WTC11 (cell line): ENCODE data around the gene CACNA1B. TPM values are rescaled to one million over a fixed set of nuclear protein-coding genes. Genes with fewer than 3 reads are reported as not detected.

Experiments used
- ATAC-seq: fragments of 200-7000 bp; cut with Tn5 transposase; 2 replicates; pipeline ENCODE4 v1.10.0; 2021; ENCODE audit warnings: mild to moderate bottlenecking, moderate library complexity
- CTCF ChIA-PET: fragments of 300-600 bp; sonication (Branson Sonifier 250); formaldehyde crosslinking; loops from one replicate; lab custom pipeline; 2021; ENCODE audit warnings: antibody characterized with exemption; lab: Charles Lee
- POLR2A ChIA-PET: fragments of 350-600 bp; sonication (Branson Sonifier 250); formaldehyde crosslinking; loops from one replicate; lab custom pipeline; 2021; ENCODE audit warnings: antibody characterized with exemption; lab: Charles Lee
- DNase-seq: peaks from one replicate; pipeline ENCODE4 v3.0.0; 2021; ENCODE audit warnings: low spot score
- H3K27ac Mint-ChIP-seq: 2 replicates; pipeline ENCODE4 v1.8.0; 2021; ENCODE audit warnings: mixed read lengths
- H3K27me3 Mint-ChIP-seq: 2 replicates; pipeline ENCODE4 v1.8.0; 2021; ENCODE audit warnings: low read depth, mild to moderate bottlenecking, moderate library complexity, mixed read lengths
- H3K36me3 Mint-ChIP-seq: 2 replicates; pipeline ENCODE4 v1.8.0; 2021; ENCODE audit warnings: mixed read lengths
- H3K4me1 Mint-ChIP-seq: 2 replicates; pipeline ENCODE4 v1.8.0; 2022; ENCODE audit warnings: mixed read lengths
- H3K4me3 Mint-ChIP-seq: 2 replicates; pipeline ENCODE4 v1.8.0; 2021; ENCODE audit warnings: mild to moderate bottlenecking, moderate library complexity, mixed read lengths
- H3K9me3 Mint-ChIP-seq: 2 replicates; pipeline ENCODE4 v1.8.0; 2021; ENCODE audit warnings: mixed read lengths
- CBFB ChIP-seq: sonication (generic); formaldehyde crosslinking; IDR thresholded peaks from 2 replicates; pipeline ENCODE4 v1.8.1; 2022; ENCODE audit warnings: mild to moderate bottlenecking, low read depth, missing genetic modification reagents
- ESRRA ChIP-seq: sonication (generic); formaldehyde crosslinking; IDR thresholded peaks from 2 replicates; pipeline ENCODE4 v1.8.1; 2022; ENCODE audit warnings: mild to moderate bottlenecking, missing genetic modification reagents, borderline replicate concordance
- FOXK1 ChIP-seq: sonication (generic); formaldehyde crosslinking; IDR thresholded peaks from 2 replicates; pipeline ENCODE4 v1.8.0; 2022; ENCODE audit warnings: mild to moderate bottlenecking, moderate library complexity, missing genetic modification reagents
- GRHL2 ChIP-seq: fragments of 250-450 bp; sonication (Bioruptor Pico); IDR thresholded peaks from 2 replicates; pipeline ENCODE4 v1.8.0; 2022; ENCODE audit warnings: mild to moderate bottlenecking, moderate library complexity; ENCODE audit not compliant: insufficient replicate concordance, severe bottlenecking
- GTF2I ChIP-seq: fragments of 250-450 bp; sonication (Bioruptor Pico); conservative IDR thresholded peaks from 2 replicates; pipeline ENCODE4 v1.4.0; 2021; ENCODE audit warnings: mild to moderate bottlenecking
- HMGA2 ChIP-seq: fragments of 250-450 bp; sonication (Bioruptor Pico); IDR thresholded peaks from 2 replicates; pipeline ENCODE4 v1.4.0; 2021; ENCODE audit warnings: mild to moderate bottlenecking, moderate library complexity
- MXD4 ChIP-seq: fragments of 250-450 bp; sonication (Bioruptor Pico); IDR thresholded peaks from 2 replicates; pipeline ENCODE4 v1.8.0; 2021; ENCODE audit warnings: mild to moderate bottlenecking, moderate library complexity, borderline replicate concordance
- MYBL2 ChIP-seq: sonication (generic); formaldehyde crosslinking; IDR thresholded peaks from 2 replicates; pipeline ENCODE4 v1.8.1; 2023; ENCODE audit warnings: mild to moderate bottlenecking, moderate library complexity, missing genetic modification reagents
- NFYB ChIP-seq: sonication (generic); formaldehyde crosslinking; conservative IDR thresholded peaks from 2 replicates; pipeline ENCODE4 v1.8.0; 2022; ENCODE audit warnings: low read depth, missing genetic modification reagents
- NR3C1 ChIP-seq: sonication (generic); formaldehyde crosslinking; conservative IDR thresholded peaks from 2 replicates; pipeline ENCODE4 v1.8.1; 2023; ENCODE audit warnings: low read depth, mild to moderate bottlenecking, missing genetic modification reagents
- PRRX2 ChIP-seq: fragments of 250-450 bp; sonication (Bioruptor Pico); IDR thresholded peaks from 2 replicates; pipeline ENCODE4 v1.8.0; 2021; ENCODE audit warnings: mild to moderate bottlenecking
- SOX15 ChIP-seq: fragments of 250-450 bp; sonication (Bioruptor Pico); IDR thresholded peaks from 2 replicates; pipeline ENCODE4 v1.9.0; 2021; ENCODE audit warnings: mild to moderate bottlenecking
- TCF7 ChIP-seq: sonication (generic); formaldehyde crosslinking; IDR thresholded peaks from 2 replicates; pipeline ENCODE4 v1.8.0; 2022; ENCODE audit warnings: mild to moderate bottlenecking, low read depth, missing genetic modification reagents, moderate library complexity
- TEAD4 ChIP-seq: sonication (generic); formaldehyde crosslinking; IDR thresholded peaks from 2 replicates; pipeline ENCODE4 v1.8.0; 2022; ENCODE audit warnings: mild to moderate bottlenecking, missing genetic modification reagents
- ZBTB21 ChIP-seq: sonication (generic); formaldehyde crosslinking; IDR thresholded peaks from 2 replicates; pipeline ENCODE4 v1.8.1; 2023; ENCODE audit warnings: mild to moderate bottlenecking, missing genetic modification reagents, borderline replicate concordance
- ZNF121 ChIP-seq: sonication (generic); formaldehyde crosslinking; IDR thresholded peaks from 2 replicates; pipeline ENCODE4 v1.8.0; 2023; ENCODE audit warnings: missing genetic modification reagents
- total RNA-seq: library from RNA; stranded (reverse); gene quantifications from 3 replicates; pipeline ENCODE4 v1.2.3, GENCODE V29; 2021
- TF ChIP-seq, protein P1 (sequence below): fragments of 250-450 bp; sonication (Bioruptor Pico); IDR thresholded peaks from 2 replicates; pipeline ENCODE4 v1.9.0; 2021; ENCODE audit warnings: moderate library complexity, mild to moderate bottlenecking, inconsistent platforms, borderline replicate concordance
- TF ChIP-seq, protein P2 (sequence below): fragments of 250-450 bp; sonication (Bioruptor Pico); IDR thresholded peaks from 2 replicates; pipeline ENCODE4 v1.8.0; 2021; ENCODE audit warnings: mild to moderate bottlenecking
- TF ChIP-seq, protein P3 (sequence below): fragments of 250-450 bp; sonication (Bioruptor Pico); IDR thresholded peaks from 2 replicates; pipeline ENCODE4 v1.9.0; 2021; ENCODE audit warnings: mild to moderate bottlenecking
- TF ChIP-seq, protein P4 (sequence below): sonication (generic); formaldehyde crosslinking; IDR thresholded peaks from 2 replicates; pipeline ENCODE4 v1.8.0; 2023; ENCODE audit warnings: mild to moderate bottlenecking, missing genetic modification reagents
- TF ChIP-seq, protein P5 (sequence below): fragments of 250-450 bp; sonication (Bioruptor Pico); IDR thresholded peaks from 2 replicates; pipeline ENCODE4 v2.1.2; 2022; ENCODE audit warnings: mild to moderate bottlenecking, moderate library complexity
- TF ChIP-seq, protein P6 (sequence below): fragments of 250-450 bp; sonication (Bioruptor Pico); IDR thresholded peaks from 2 replicates; pipeline ENCODE4 v1.9.0; 2021; ENCODE audit warnings: mild to moderate bottlenecking

Gene CACNA1B
- total RNA-seq, 1 experiment from 2014 or later = 8.4 TPM

DNA sequence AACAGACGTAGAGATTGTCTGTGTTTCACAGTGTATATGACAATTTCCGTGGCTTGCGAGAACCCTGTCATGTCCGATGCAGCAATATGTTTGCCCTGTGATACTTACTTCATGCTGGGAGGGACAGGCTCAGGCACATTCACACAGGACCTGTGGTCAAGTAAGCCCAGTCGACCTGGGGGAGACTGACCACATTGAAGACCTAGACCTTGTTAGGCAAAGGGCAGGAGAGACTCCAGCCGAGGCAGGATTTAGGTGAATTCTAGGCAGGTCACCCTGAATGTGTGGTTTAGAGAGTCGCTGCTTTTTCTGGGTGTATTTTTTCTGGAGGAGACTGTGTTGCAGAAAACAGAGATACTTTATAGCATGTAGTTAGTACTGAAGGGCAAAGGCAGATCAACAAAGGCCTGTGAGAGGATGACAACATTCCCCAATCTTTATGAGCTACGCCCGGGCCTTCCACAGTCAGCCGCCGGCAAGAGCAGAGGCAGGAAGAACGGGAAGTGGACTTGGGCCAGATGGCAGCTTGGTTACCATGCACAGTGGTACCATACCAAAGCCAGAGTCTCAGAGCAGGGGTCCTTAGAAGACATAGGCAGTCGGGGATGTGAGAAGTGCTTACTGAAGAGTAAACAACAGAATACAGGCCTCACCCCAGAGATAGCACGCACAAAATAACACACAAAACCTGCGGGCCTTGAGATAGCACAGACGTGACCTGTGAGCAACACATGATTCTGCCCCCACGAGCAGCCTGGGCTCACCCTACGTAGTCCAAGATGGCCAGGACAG, 220.7 kb downstream of the CACNA1B start:
- H3K4me3 Mint-ChIP-seq = no peak overlapping the region
- ChIA-PET CTCF (interaction anchor here (0.9 kb wide), 1 partner anchor 76 kb away, joined by 3 read pairs; no protein-coding TSS in a partner anchor), POLR2A (no interaction called here)
- DNase-seq (no peak), ATAC-seq (no peak)
- H3K27ac Mint-ChIP-seq = peak overlapping the region; percentile 84
- TF ChIP-seq GRHL2 (no peak), ZBTB21 (CRISPR knock-in tag) (no peak), SOX15 (CRISPR knock-in tag) (no peak), NFYB (CRISPR knock-in tag) (no peak), CBFB (CRISPR knock-in tag) (no peak), FOXK1 (no peak), ESRRA (CRISPR knock-in tag) (no peak), MYBL2 (CRISPR knock-in tag) (no peak)
- H3K36me3 Mint-ChIP-seq = peaks cover 33% of the 10 kb centered on the region
- H3K27me3 Mint-ChIP-seq = no peaks in the 10 kb centered on the region
- H3K4me1 Mint-ChIP-seq = no peaks in the 10 kb centered on the region
- H3K9me3 Mint-ChIP-seq = peaks cover 25% of the 10 kb centered on the region

DNA sequence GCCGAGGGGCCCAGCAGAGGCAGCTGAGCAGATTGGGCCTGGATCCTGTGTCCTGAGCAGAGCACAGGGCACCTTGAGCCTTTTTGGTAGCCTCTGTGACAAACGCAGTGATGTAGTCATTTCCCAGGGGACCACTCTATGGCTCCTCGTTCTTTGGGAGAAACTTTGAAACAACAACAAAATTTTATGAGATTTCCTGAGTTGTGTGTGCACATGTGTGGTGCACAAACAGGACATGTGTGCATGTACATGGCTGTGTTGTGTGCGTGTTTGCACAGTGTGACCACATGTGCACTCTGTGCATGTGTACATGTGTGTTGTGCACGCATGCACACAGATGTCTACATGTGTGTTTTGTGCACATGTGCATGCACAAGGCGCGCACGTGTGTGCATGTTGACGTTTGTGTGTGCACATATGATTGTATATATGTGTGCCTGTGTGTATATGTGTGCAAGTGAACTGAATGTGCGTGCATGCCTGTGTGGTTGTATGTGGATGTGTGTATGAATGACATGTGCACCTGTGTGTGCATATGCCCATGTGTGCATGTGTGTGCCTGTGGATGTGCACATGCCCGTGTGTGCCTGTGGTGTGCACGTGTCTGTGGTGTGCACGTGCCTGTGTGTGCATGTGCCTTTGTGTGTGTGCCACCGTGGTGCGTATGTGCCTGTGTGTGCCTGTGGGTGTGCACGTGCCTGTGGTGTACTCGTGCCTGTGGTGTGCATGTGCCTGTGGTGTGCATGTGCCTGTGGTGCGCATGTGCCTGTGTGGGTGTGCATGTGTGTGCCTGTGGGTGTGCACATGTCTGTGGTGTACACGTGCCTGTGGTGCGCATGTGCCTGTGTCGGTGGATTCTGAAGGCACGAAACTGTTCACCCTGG, 221.6 kb downstream of the CACNA1B start:
- Mint-ChIP-seq H3K36me3 (peaks cover 26% of the 10 kb centered on the region), H3K4me3 (no peak overlapping the region), H3K4me1 (no peaks in the 10 kb centered on the region), H3K27ac (peak overlapping the region; percentile 81; the same call in 1 of the 2 replicates), H3K27me3 (no peaks in the 10 kb centered on the region), H3K9me3 (peaks cover 19% of the 10 kb centered on the region)
- ATAC-seq = no peak
- ChIA-PET POLR2A (no interaction called here), CTCF (no interaction called here)
- DNase-seq = peak; percentile 5
- TF ChIP-seq ZNF121 (CRISPR knock-in tag) (no peak), HMGA2 (CRISPR knock-in tag) (no peak), GRHL2 (no peak), NR3C1 (CRISPR knock-in tag) (no peak), TCF7 (CRISPR knock-in tag) (no peak), TEAD4 (CRISPR knock-in tag) (no peak), PRRX2 (CRISPR knock-in tag) (no peak), MYBL2 (CRISPR knock-in tag) (no peak), MXD4 (CRISPR knock-in tag) (no peak), GTF2I (CRISPR knock-in tag) (no peak)
- TF ChIP-seq, protein P1, sequence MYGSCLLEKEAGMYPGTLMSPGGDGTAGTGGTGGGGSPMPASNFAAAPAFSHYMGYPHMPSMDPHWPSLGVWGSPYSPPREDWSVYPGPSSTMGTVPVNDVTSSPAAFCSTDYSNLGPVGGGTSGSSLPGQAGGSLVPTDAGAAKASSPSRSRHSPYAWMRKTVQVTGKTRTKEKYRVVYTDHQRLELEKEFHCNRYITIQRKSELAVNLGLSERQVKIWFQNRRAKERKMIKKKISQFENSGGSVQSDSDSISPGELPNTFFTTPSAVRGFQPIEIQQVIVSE (CRISPR knock-in tag) = no peak
- TF ChIP-seq, protein P2, sequence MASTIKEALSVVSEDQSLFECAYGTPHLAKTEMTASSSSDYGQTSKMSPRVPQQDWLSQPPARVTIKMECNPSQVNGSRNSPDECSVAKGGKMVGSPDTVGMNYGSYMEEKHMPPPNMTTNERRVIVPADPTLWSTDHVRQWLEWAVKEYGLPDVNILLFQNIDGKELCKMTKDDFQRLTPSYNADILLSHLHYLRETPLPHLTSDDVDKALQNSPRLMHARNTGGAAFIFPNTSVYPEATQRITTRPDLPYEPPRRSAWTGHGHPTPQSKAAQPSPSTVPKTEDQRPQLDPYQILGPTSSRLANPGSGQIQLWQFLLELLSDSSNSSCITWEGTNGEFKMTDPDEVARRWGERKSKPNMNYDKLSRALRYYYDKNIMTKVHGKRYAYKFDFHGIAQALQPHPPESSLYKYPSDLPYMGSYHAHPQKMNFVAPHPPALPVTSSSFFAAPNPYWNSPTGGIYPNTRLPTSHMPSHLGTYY = no peak
- TF ChIP-seq, protein P3, sequence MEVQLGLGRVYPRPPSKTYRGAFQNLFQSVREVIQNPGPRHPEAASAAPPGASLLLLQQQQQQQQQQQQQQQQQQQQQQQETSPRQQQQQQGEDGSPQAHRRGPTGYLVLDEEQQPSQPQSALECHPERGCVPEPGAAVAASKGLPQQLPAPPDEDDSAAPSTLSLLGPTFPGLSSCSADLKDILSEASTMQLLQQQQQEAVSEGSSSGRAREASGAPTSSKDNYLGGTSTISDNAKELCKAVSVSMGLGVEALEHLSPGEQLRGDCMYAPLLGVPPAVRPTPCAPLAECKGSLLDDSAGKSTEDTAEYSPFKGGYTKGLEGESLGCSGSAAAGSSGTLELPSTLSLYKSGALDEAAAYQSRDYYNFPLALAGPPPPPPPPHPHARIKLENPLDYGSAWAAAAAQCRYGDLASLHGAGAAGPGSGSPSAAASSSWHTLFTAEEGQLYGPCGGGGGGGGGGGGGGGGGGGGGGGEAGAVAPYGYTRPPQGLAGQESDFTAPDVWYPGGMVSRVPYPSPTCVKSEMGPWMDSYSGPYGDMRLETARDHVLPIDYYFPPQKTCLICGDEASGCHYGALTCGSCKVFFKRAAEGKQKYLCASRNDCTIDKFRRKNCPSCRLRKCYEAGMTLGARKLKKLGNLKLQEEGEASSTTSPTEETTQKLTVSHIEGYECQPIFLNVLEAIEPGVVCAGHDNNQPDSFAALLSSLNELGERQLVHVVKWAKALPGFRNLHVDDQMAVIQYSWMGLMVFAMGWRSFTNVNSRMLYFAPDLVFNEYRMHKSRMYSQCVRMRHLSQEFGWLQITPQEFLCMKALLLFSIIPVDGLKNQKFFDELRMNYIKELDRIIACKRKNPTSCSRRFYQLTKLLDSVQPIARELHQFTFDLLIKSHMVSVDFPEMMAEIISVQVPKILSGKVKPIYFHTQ (CRISPR knock-in tag) = no peak
- TF ChIP-seq, protein P4, sequence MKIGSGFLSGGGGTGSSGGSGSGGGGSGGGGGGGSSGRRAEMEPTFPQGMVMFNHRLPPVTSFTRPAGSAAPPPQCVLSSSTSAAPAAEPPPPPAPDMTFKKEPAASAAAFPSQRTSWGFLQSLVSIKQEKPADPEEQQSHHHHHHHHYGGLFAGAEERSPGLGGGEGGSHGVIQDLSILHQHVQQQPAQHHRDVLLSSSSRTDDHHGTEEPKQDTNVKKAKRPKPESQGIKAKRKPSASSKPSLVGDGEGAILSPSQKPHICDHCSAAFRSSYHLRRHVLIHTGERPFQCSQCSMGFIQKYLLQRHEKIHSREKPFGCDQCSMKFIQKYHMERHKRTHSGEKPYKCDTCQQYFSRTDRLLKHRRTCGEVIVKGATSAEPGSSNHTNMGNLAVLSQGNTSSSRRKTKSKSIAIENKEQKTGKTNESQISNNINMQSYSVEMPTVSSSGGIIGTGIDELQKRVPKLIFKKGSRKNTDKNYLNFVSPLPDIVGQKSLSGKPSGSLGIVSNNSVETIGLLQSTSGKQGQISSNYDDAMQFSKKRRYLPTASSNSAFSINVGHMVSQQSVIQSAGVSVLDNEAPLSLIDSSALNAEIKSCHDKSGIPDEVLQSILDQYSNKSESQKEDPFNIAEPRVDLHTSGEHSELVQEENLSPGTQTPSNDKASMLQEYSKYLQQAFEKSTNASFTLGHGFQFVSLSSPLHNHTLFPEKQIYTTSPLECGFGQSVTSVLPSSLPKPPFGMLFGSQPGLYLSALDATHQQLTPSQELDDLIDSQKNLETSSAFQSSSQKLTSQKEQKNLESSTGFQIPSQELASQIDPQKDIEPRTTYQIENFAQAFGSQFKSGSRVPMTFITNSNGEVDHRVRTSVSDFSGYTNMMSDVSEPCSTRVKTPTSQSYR (CRISPR knock-in tag) = no peak
- TF ChIP-seq, protein P5, sequence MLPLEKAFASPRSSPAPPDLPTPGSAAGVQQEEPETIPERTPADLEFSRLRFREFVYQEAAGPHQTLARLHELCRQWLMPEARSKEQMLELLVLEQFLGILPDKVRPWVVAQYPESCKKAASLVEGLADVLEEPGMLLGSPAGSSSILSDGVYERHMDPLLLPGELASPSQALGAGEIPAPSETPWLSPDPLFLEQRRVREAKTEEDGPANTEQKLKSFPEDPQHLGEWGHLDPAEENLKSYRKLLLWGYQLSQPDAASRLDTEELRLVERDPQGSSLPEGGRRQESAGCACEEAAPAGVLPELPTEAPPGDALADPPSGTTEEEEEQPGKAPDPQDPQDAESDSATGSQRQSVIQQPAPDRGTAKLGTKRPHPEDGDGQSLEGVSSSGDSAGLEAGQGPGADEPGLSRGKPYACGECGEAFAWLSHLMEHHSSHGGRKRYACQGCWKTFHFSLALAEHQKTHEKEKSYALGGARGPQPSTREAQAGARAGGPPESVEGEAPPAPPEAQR (CRISPR knock-in tag) = no peak
- TF ChIP-seq, protein P6, sequence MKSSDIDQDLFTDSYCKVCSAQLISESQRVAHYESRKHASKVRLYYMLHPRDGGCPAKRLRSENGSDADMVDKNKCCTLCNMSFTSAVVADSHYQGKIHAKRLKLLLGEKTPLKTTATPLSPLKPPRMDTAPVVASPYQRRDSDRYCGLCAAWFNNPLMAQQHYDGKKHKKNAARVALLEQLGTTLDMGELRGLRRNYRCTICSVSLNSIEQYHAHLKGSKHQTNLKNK (CRISPR knock-in tag) = no peak
